IMR-90 (cell line): ENCODE results near the gene CPXCR1. TPM values are rescaled to one million over a fixed set of nuclear protein-coding genes. Genes with fewer than 3 reads are reported as not detected.

Experiments used
- ATAC-seq: fragments of 200-7000 bp; cut with Tn5 transposase; 2 replicates; pipeline ENCODE4 v1.9.1; 2020; ENCODE audit warnings: low read depth, mild to moderate bottlenecking, moderate library complexity
- BruUV-seq: library from RNA; stranded (reverse); fragments of 400-500 nt; replicated peaks from 2 replicates; lab custom pipeline; 2021; lab: Mats Ljungman, UMichigan
- CTCF ChIA-PET: fragments of 300-600 bp; formaldehyde crosslinking; extraction: SDS; loops from one replicate; lab custom pipeline; 2021; ENCODE audit warnings: antibody characterized with exemption; lab: Yijun Ruan, JAX
- POLR2A ChIA-PET: fragments of 300-600 bp; sonication (Branson Sonifier 250); formaldehyde crosslinking; loops from one replicate; lab custom pipeline; 2022; ENCODE audit warnings: antibody characterized with exemption; ENCODE audit not compliant: unreplicated experiment; lab: Charles Lee
- DNase-seq: peaks from one replicate; pipeline ENCODE4 v3.0.0; 2013
- H2AFZ ChIP-seq: replicated peaks from 2 replicates; pipeline ENCODE3; 2013; ENCODE audit warnings: low read length, mild to moderate bottlenecking; ENCODE audit not compliant: poor library complexity
- H2AK5ac ChIP-seq: 2 replicates; pipeline ENCODE4 v1.6.1; 2013; ENCODE audit warnings: low read depth, low read length, inconsistent platforms
- H2AK9ac ChIP-seq: replicated peaks from 2 replicates; pipeline ENCODE3; 2013; ENCODE audit warnings: mild to moderate bottlenecking, low read depth, low read length, moderate library complexity; ENCODE audit not compliant: poor library complexity
- H2BK120ac ChIP-seq: 2 replicates; pipeline ENCODE4 v1.6.1; 2013; ENCODE audit warnings: low read depth, low read length, inconsistent platforms
- H2BK15ac ChIP-seq: 3 replicates; pipeline ENCODE4 v1.6.1; 2013; ENCODE audit warnings: low read depth, low read length, inconsistent platforms
- H2BK20ac ChIP-seq: 2 replicates; pipeline ENCODE4 v1.6.1; 2013; ENCODE audit warnings: low read depth, mild to moderate bottlenecking, inconsistent platforms, low read length, moderate library complexity
- H2BK5ac ChIP-seq: 2 replicates; pipeline ENCODE4 v1.6.1; 2013; ENCODE audit warnings: mild to moderate bottlenecking, low read depth, low read length, inconsistent platforms; ENCODE audit not compliant: poor library complexity, severe bottlenecking
- H3K14ac ChIP-seq: replicated peaks from 2 replicates; pipeline ENCODE4 v1.6.1; 2013; ENCODE audit warnings: low read depth, low read length, inconsistent platforms
- H3K18ac ChIP-seq: 2 replicates; pipeline ENCODE4 v1.6.1; 2013; ENCODE audit warnings: low read depth, low read length, control low read depth
- H3K23ac ChIP-seq: 2 replicates; pipeline ENCODE4 v1.6.1; 2013; ENCODE audit warnings: low read depth, low read length, inconsistent platforms
- H3K27ac ChIP-seq: 2 replicates; pipeline ENCODE4 v1.5.1; 2013; ENCODE audit warnings: mild to moderate bottlenecking, control low read depth, low read length; ENCODE audit not compliant: insufficient read depth
- H3K27me3 ChIP-seq: 2 replicates; pipeline ENCODE4 v1.6.1; 2013; ENCODE audit warnings: low read length; ENCODE audit not compliant: control insufficient read depth, insufficient read depth
- H3K36me3 ChIP-seq: 2 replicates; pipeline ENCODE4 v1.6.1; 2013; ENCODE audit warnings: low read length, mixed read lengths; ENCODE audit not compliant: control insufficient read depth, insufficient read depth
- H3K4ac ChIP-seq: 2 replicates; pipeline ENCODE4 v1.6.1; 2013; ENCODE audit warnings: low read depth, low read length, inconsistent platforms
- H3K4me1 ChIP-seq: 2 replicates; pipeline ENCODE4 v1.6.1; 2013; ENCODE audit warnings: low read length, mixed read lengths; ENCODE audit not compliant: control insufficient read depth, insufficient read depth
- H3K4me2 ChIP-seq: 2 replicates; pipeline ENCODE4 v1.6.1; 2013; ENCODE audit warnings: low read depth, mild to moderate bottlenecking, control low read depth, low read length, moderate library complexity
- H3K4me3 ChIP-seq: 2 replicates; pipeline ENCODE4 v1.5.1; 2013; ENCODE audit warnings: low read depth, mild to moderate bottlenecking, control low read depth, low read length, moderate library complexity; ENCODE audit not compliant: insufficient read depth
- H3K56ac ChIP-seq: 2 replicates; pipeline ENCODE4 v1.6.1; 2013; ENCODE audit warnings: low read length, inconsistent platforms; ENCODE audit not compliant: insufficient read depth; ENCODE audit errors: extremely low read depth
- H3K79me1 ChIP-seq, 2 experiments: 2 replicates each; pipeline ENCODE4 v1.6.1; 2013; ENCODE audit warnings: low read length in 2 of 2, inconsistent platforms in 1 of 2, low read depth in 1 of 2
- H3K9ac ChIP-seq: 2 replicates; pipeline ENCODE4 v1.6.1; 2013; ENCODE audit warnings: low read depth, low read length, control low read depth
- H3K9me1 ChIP-seq: 2 replicates; pipeline ENCODE4 v1.6.1; 2013; ENCODE audit warnings: low read length, inconsistent platforms; ENCODE audit not compliant: insufficient read depth
- H3K9me3 ChIP-seq: 2 replicates; pipeline ENCODE4 v1.6.1; 2013; ENCODE audit warnings: low read length; ENCODE audit not compliant: control insufficient read depth, insufficient read depth
- H4K20me1 ChIP-seq: 2 replicates; pipeline ENCODE4 v1.6.1; 2013; ENCODE audit warnings: low read length, inconsistent platforms; ENCODE audit not compliant: insufficient read depth
- H4K5ac ChIP-seq: 2 replicates; pipeline ENCODE4 v1.6.1; 2013; ENCODE audit warnings: mild to moderate bottlenecking, low read depth, low read length, control low read depth
- H4K8ac ChIP-seq, 2 experiments: 2 replicates each; pipeline ENCODE4 v1.6.1; 2013; ENCODE audit warnings: low read depth in 2 of 2, low read length in 2 of 2, control low read depth in 1 of 2, inconsistent platforms in 1 of 2
- H4K91ac ChIP-seq: 2 replicates; pipeline ENCODE4 v1.6.1; 2013; ENCODE audit warnings: low read depth, low read length, inconsistent platforms; ENCODE audit not compliant: insufficient read depth
- BHLHE40 ChIP-seq: fragments of 150-350 bp; IDR thresholded peaks from 2 replicates; pipeline ENCODE4 v1.6.1; 2016; ENCODE audit warnings: mild to moderate bottlenecking, low read depth, low read length
- CEBPB ChIP-seq: IDR thresholded peaks from 2 replicates; pipeline ENCODE4 v1.6.1; 2012; ENCODE audit warnings: low read depth, low read length, improper control_type of control experiment
- CHD1 ChIP-seq: IDR thresholded peaks from 2 replicates; pipeline ENCODE4 v1.6.1; 2012; ENCODE audit warnings: low read depth, low read length, improper control_type of control experiment
- FOS ChIP-seq: fragments of 150-350 bp; IDR thresholded peaks from 2 replicates; pipeline ENCODE4 v1.6.1; 2016; ENCODE audit warnings: low read depth, low read length
- MAFK ChIP-seq: IDR thresholded peaks from 2 replicates; pipeline ENCODE4 v1.6.1; 2012; ENCODE audit warnings: low read depth, low read length, improper control_type of control experiment
- MAZ ChIP-seq: IDR thresholded peaks from 2 replicates; pipeline ENCODE4 v1.6.1; 2012; ENCODE audit warnings: low read depth, mild to moderate bottlenecking, low read length, improper control_type of control experiment, moderate library complexity, borderline replicate concordance
- MXI1 ChIP-seq: IDR thresholded peaks from 2 replicates; pipeline ENCODE4 v1.6.1; 2012; ENCODE audit warnings: low read depth, mild to moderate bottlenecking, low read length, moderate library complexity, borderline replicate concordance
- NFE2L2 ChIP-seq: fragments of 150-350 bp; IDR thresholded peaks from 2 replicates; pipeline ENCODE4 v1.6.1; 2016; ENCODE audit warnings: low read depth, mild to moderate bottlenecking, low read length
- POLR2A ChIP-seq: IDR thresholded peaks from 2 replicates; pipeline ENCODE4 v1.6.1; 2012; ENCODE audit warnings: mild to moderate bottlenecking, low read depth, low read length
- RAD21 ChIP-seq: IDR thresholded peaks from 2 replicates; pipeline ENCODE4 v1.6.1; 2012; ENCODE audit warnings: low read length, improper control_type of control experiment
- RCOR1 ChIP-seq: IDR thresholded peaks from 2 replicates; pipeline ENCODE4 v1.6.1; 2012; ENCODE audit warnings: mild to moderate bottlenecking, low read length, improper control_type of control experiment; ENCODE audit not compliant: insufficient replicate concordance
- RFX5 ChIP-seq: IDR thresholded peaks from 2 replicates; pipeline ENCODE4 v1.8.0; 2012; ENCODE audit warnings: low read depth, mild to moderate bottlenecking, low read length, moderate library complexity
- SMC3 ChIP-seq: fragments of 150-350 bp; IDR thresholded peaks from 2 replicates; pipeline ENCODE4 v1.6.1; 2016; ENCODE audit warnings: low read depth, mild to moderate bottlenecking, antibody characterized with exemption, low read length, moderate library complexity
- whole genome bisulfite sequencing, 2 experiments: methylation state at CpG; one replicate each; pipeline versions ENCODE4 v1.1.5 to v1.1.7; 2013; ENCODE audit warnings: missing lambda C conversion rate in 2 of 2; ENCODE audit not compliant: insufficient read length in 1 of 2; ENCODE audit errors: extremely low coverage in 2 of 2; 5-methylcytosine and 5-hydroxymethylcytosine counted together
- dilution Hi-C: fragments of 300-500 bp; cut with HindIII; formaldehyde crosslinking; loops from one replicate; pipeline ENCODE4 v1.14.3; 2018; ENCODE audit warnings: low sequenced_read_pairs; ENCODE audit not compliant: unreplicated experiment
- in situ Hi-C: fragments of 300-500 bp; cut with MboI; formaldehyde crosslinking; loops from 3 replicates; pipeline ENCODE4 v1.14.3; 2019; ENCODE audit warnings: low sequenced_read_pairs, inconsistent platforms, mixed read lengths
- intact Hi-C: fragments of 100-400 bp; cut with micrococcal nuclease; formaldehyde crosslinking; loops from 2 replicates; pipeline ENCODE4 v1.10.0; 2022
- polyA plus RNA-seq, 3 experiments: library from polyadenylated mRNA; depleted of rRNA; stranded (reverse); fragments of >200 nt; gene quantifications; 2 replicates each; pipeline ENCODE4 v1.2.3, GENCODE V29; 2012; ENCODE audit warnings: low replicate concordance in 1 of 3
- total RNA-seq: library from RNA; depleted of rRNA; stranded (reverse); fragments of >200 nt; gene quantifications from 2 replicates; pipeline ENCODE4 v1.2.3, GENCODE V29; 2012
- TF ChIP-seq, protein P1 (sequence below): fragments of 150-350 bp; IDR thresholded peaks from 2 replicates; pipeline ENCODE4 v1.6.1; 2016; ENCODE audit warnings: low read depth, mild to moderate bottlenecking, low read length, moderate library complexity, borderline replicate concordance
- TF ChIP-seq, protein P2 (sequence below): conservative IDR thresholded peaks from 2 replicates; pipeline ENCODE4 v1.5.1; 2012; ENCODE audit warnings: mild to moderate bottlenecking, low read depth, low read length, improper control_type of control experiment
- TF ChIP-seq, protein P3 (sequence below): fragments of 150-350 bp; IDR thresholded peaks from 2 replicates; pipeline ENCODE4 v1.6.1; 2017; ENCODE audit warnings: mild to moderate bottlenecking, antibody characterized with exemption, low read length, low read depth

Gene CPXCR1
- total and polyA plus RNA-seq, 2 of the 4 experiments (the other 2 are of a cell fraction): not detected

DNA sequence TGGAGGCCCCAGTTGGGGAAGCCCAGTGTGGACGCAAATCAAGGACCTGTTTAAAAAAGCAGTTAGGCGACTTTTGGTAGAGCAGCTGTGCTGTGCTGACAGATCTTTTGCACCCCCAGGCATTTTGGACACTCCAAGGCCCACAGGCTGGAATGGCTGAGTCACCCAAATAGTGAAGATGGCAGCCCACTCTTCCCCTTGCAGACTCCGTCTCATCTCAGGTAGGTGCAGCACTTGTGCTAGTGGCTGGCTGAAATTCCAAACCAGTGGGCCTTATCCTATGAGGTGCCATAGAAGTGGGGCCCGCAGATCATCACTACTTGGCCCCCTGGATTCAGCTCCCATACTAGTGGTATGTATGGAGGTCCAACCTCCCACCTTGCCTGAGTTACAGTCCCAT lies 42.8 kb downstream of the CPXCR1 start:
- WGBS, 2 experiments: 17% methylated on average over 1 of the region's 4 CpGs; no CpG with 5 or more reads in 1 of the 2 experiments
- Histone ChIP-seq H3K4ac (no peak overlapping the region), H2AK5ac (no peak overlapping the region), H3K27me3 (no peaks in the 10 kb centered on the region), H3K56ac (no peak overlapping the region), H2AK9ac (no peak overlapping the region), H3K27ac (no peak overlapping the region), H3K18ac (no peak overlapping the region), H2AFZ (no peak overlapping the region), H2BK20ac (no peak overlapping the region), H3K9ac (no peak overlapping the region), H2BK15ac (no peak overlapping the region), H2BK120ac (no peak overlapping the region), H3K14ac (no peak overlapping the region), H3K79me1 (no peaks in the 10 kb centered on the region), H4K5ac (no peak overlapping the region), H3K4me3 (no peak overlapping the region), H4K8ac (no peak overlapping the region), H3K4me1 (no peaks in the 10 kb centered on the region), H3K36me3 (no peaks in the 10 kb centered on the region), H4K20me1 (no peaks in the 10 kb centered on the region), H3K9me1 (no peaks in the 10 kb centered on the region), H3K9me3 (peaks cover 3% of the 10 kb centered on the region; the same call in 1 of the 2 replicates), H3K4me2 (no peak overlapping the region), H3K23ac (no peak overlapping the region), H2BK5ac (no peak overlapping the region), H4K91ac (no peak overlapping the region)
- ChIA-PET CTCF (no interaction called here), POLR2A (no interaction called here)
- TF ChIP-seq, protein P1, sequence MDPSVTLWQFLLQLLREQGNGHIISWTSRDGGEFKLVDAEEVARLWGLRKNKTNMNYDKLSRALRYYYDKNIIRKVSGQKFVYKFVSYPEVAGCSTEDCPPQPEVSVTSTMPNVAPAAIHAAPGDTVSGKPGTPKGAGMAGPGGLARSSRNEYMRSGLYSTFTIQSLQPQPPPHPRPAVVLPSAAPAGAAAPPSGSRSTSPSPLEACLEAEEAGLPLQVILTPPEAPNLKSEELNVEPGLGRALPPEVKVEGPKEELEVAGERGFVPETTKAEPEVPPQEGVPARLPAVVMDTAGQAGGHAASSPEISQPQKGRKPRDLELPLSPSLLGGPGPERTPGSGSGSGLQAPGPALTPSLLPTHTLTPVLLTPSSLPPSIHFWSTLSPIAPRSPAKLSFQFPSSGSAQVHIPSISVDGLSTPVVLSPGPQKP: no peak
- TF ChIP-seq POLR2A: no peak
- TF ChIP-seq BHLHE40: no peak
- TF ChIP-seq MAFK: no peak
- TF ChIP-seq, protein P2, sequence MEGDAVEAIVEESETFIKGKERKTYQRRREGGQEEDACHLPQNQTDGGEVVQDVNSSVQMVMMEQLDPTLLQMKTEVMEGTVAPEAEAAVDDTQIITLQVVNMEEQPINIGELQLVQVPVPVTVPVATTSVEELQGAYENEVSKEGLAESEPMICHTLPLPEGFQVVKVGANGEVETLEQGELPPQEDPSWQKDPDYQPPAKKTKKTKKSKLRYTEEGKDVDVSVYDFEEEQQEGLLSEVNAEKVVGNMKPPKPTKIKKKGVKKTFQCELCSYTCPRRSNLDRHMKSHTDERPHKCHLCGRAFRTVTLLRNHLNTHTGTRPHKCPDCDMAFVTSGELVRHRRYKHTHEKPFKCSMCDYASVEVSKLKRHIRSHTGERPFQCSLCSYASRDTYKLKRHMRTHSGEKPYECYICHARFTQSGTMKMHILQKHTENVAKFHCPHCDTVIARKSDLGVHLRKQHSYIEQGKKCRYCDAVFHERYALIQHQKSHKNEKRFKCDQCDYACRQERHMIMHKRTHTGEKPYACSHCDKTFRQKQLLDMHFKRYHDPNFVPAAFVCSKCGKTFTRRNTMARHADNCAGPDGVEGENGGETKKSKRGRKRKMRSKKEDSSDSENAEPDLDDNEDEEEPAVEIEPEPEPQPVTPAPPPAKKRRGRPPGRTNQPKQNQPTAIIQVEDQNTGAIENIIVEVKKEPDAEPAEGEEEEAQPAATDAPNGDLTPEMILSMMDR: no peak
- no peak for TF ChIP-seq MAZ
- TF ChIP-seq RFX5: no peak
- no peak for TF ChIP-seq RCOR1
- no peak for TF ChIP-seq CEBPB
- TF ChIP-seq FOS: no peak
- TF ChIP-seq RAD21: no peak
- TF ChIP-seq SMC3: no peak
- no peak for TF ChIP-seq NFE2L2
- TF ChIP-seq MXI1: no peak
- no peak for TF ChIP-seq CHD1
- TF ChIP-seq, protein P3, sequence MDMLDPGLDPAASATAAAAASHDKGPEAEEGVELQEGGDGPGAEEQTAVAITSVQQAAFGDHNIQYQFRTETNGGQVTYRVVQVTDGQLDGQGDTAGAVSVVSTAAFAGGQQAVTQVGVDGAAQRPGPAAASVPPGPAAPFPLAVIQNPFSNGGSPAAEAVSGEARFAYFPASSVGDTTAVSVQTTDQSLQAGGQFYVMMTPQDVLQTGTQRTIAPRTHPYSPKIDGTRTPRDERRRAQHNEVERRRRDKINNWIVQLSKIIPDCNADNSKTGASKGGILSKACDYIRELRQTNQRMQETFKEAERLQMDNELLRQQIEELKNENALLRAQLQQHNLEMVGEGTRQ: no peak
- DNase-seq (no peak), ATAC-seq (no peak)
- intact Hi-C loops (no loop called here), dilution Hi-C loops (no loop called here), in situ Hi-C loops (no loop called here)
- BruUV-seq: no TSS peak
